Skeletal muscle satellite cell (primary cell): ENCODE results near the gene DEFB124.
"Not testable (repeated sequence)": the region's sequence is repeated elsewhere in the genome, so short reads cannot be mapped to it uniquely, and the experiment has no call there.

ENCODE experiments used
- H3K27me3 ChIP-seq: 2 replicates; pipeline ENCODE4 v1.7.0; 2013; ENCODE audit warnings: low read length; ENCODE audit not compliant: control insufficient read depth, insufficient read depth
- H3K36me3 ChIP-seq: 2 replicates; pipeline ENCODE4 v1.7.0; 2013; ENCODE audit warnings: mild to moderate bottlenecking, control low read depth, low read length; ENCODE audit not compliant: insufficient read depth
- H3K4me1 ChIP-seq: 2 replicates; pipeline ENCODE4 v1.7.0; 2013; ENCODE audit warnings: low read length; ENCODE audit not compliant: control insufficient read depth, insufficient read depth
- H3K4me2 ChIP-seq: 2 replicates; pipeline ENCODE4 v1.7.0; 2013; ENCODE audit warnings: mild to moderate bottlenecking, low read length
- H3K4me3 ChIP-seq: 2 replicates; pipeline ENCODE4 v1.7.0; 2013; ENCODE audit warnings: low read length
- H3K9ac ChIP-seq: 2 replicates; pipeline ENCODE4 v1.7.0; 2013; ENCODE audit warnings: mild to moderate bottlenecking, low read depth, low read length, moderate library complexity
- H3K9me3 ChIP-seq: replicated peaks from 2 replicates; pipeline ENCODE4 v1.7.0; 2013; ENCODE audit warnings: mild to moderate bottlenecking, control low read depth, low read length

The DEFB124 gene

GRCh38 chr20:31508517-31509244, 33.8 kb upstream of the DEFB124 start:
- H3K9ac ChIP-seq: no peak overlapping the region
- H3K36me3 ChIP-seq: no peaks in the 10 kb centered on the region
- no peak overlapping the region for H3K4me3 ChIP-seq
- H3K9me3 ChIP-seq: no peaks in the 10 kb centered on the region
- H3K4me2 ChIP-seq: no peak overlapping the region
- H3K27me3 ChIP-seq: peaks cover 3% of the 10 kb centered on the region
- no peaks in the 10 kb centered on the region for H3K4me1 ChIP-seq

GRCh38 chr20:31505903-31506302, 31.0 kb upstream of the DEFB124 start:
- Histone ChIP-seq H3K27me3 (peaks cover 3% of the 10 kb centered on the region), H3K36me3 (no peaks in the 10 kb centered on the region), H3K4me1 (no peaks in the 10 kb centered on the region), H3K4me3 (no peak overlapping the region), H3K9ac (no peak overlapping the region), H3K4me2 (no peak overlapping the region), H3K9me3 (no peaks in the 10 kb centered on the region)

- not testable (repeated sequence) for H3K4me1 ChIP-seq, H3K36me3 ChIP-seq, H3K4me3 ChIP-seq, H3K9me3 ChIP-seq, H3K9ac ChIP-seq, H3K4me2 ChIP-seq
- peaks cover 20% of the 10 kb centered on the region for H3K27me3 ChIP-seq
Observed at GRCh38 chr20:31502884-31503673, 28.2 kb upstream of the DEFB124 start.

- Histone ChIP-seq H3K36me3 (no peaks in the 10 kb centered on the region), H3K4me3 (no peak overlapping the region), H3K9ac (no peak overlapping the region), H3K4me2 (no peak overlapping the region), H3K27me3 (peaks cover 41% of the 10 kb centered on the region), H3K9me3 (no peaks in the 10 kb centered on the region), H3K4me1 (peaks cover 4% of the 10 kb centered on the region)
Observed at GRCh38 chr20:31500527-31500926, 25.6 kb upstream of the DEFB124 start.

- Histone ChIP-seq H3K4me3 (no peak overlapping the region), H3K4me2 (no peak overlapping the region)
Observed at GRCh38 chr20:31497838-31498540, 23.1 kb upstream of the DEFB124 start.

GRCh38 chr20:31496761-31497295, 21.9 kb upstream of the DEFB124 start:
- peaks cover 42% of the 10 kb centered on the region for H3K27me3 ChIP-seq
- no peak overlapping the region for H3K9ac ChIP-seq
- no peaks in the 10 kb centered on the region for H3K9me3 ChIP-seq
- H3K36me3 ChIP-seq: no peaks in the 10 kb centered on the region
- H3K4me2 ChIP-seq: peak overlapping the region; percentile 55
- H3K4me3 ChIP-seq: no peak overlapping the region
- peaks cover 4% of the 10 kb centered on the region for H3K4me1 ChIP-seq

More at GRCh38 chr20:31497838-31498540, 23.1 kb upstream of the DEFB124 start:
- Histone ChIP-seq H3K9me3 (no peaks in the 10 kb centered on the region), H3K27me3 (peaks cover 42% of the 10 kb centered on the region), H3K36me3 (no peaks in the 10 kb centered on the region), H3K4me1 (peaks cover 4% of the 10 kb centered on the region), H3K9ac (no peak overlapping the region)

GRCh38 chr20:31494131-31494530, 19.2 kb upstream of the DEFB124 start:
- no peak overlapping the region for H3K4me3 ChIP-seq
- no peak overlapping the region for H3K9ac ChIP-seq
- peaks cover 35% of the 10 kb centered on the region for H3K27me3 ChIP-seq
- H3K4me2 ChIP-seq: no peak overlapping the region
- no peaks in the 10 kb centered on the region for H3K9me3 ChIP-seq
- peaks cover 4% of the 10 kb centered on the region for H3K4me1 ChIP-seq
- H3K36me3 ChIP-seq: no peaks in the 10 kb centered on the region

- no peak overlapping the region for H3K4me2 ChIP-seq
- no peak overlapping the region for H3K4me3 ChIP-seq
- H3K9ac ChIP-seq: no peak overlapping the region
- H3K27me3 ChIP-seq: peaks cover 38% of the 10 kb centered on the region
- no peaks in the 10 kb centered on the region for H3K36me3 ChIP-seq
- H3K4me1 ChIP-seq: no peaks in the 10 kb centered on the region
- H3K9me3 ChIP-seq: no peaks in the 10 kb centered on the region
Observed at GRCh38 chr20:31490752-31491151, 15.8 kb upstream of the DEFB124 start.

- no peak overlapping the region for H3K9ac ChIP-seq
- H3K4me1 ChIP-seq: no peaks in the 10 kb centered on the region
- H3K36me3 ChIP-seq: no peaks in the 10 kb centered on the region
- no peaks in the 10 kb centered on the region for H3K9me3 ChIP-seq
- no peak overlapping the region for H3K4me3 ChIP-seq
- H3K27me3 ChIP-seq: peaks cover 44% of the 10 kb centered on the region
- no peak overlapping the region for H3K4me2 ChIP-seq
Observed at GRCh38 chr20:31489152-31489551, 14.2 kb upstream of the DEFB124 start.

GRCh38 chr20:31488115-31488514, 13.2 kb upstream of the DEFB124 start:
- Histone ChIP-seq H3K9ac (no peak overlapping the region), H3K4me1 (no peaks in the 10 kb centered on the region), H3K9me3 (no peaks in the 10 kb centered on the region), H3K4me3 (no peak overlapping the region), H3K27me3 (peaks cover 44% of the 10 kb centered on the region), H3K36me3 (no peaks in the 10 kb centered on the region), H3K4me2 (no peak overlapping the region)
